GM19467 (cell line): ENCODE measurements around the gene LMTK2.
"Not testable (repeated sequence)": the region's sequence is repeated elsewhere in the genome, so short reads cannot be mapped to it uniquely, and the experiment has no call there.

Experiments
- ATAC-seq: cut with Tn5 transposase; IDR thresholded peaks from one replicate; pipeline ENCODE4 v1.9.1; 2021; ENCODE audit warnings: mild to moderate bottlenecking, moderate library complexity; ENCODE audit not compliant: unreplicated experiment

The LMTK2 gene

DNA sequence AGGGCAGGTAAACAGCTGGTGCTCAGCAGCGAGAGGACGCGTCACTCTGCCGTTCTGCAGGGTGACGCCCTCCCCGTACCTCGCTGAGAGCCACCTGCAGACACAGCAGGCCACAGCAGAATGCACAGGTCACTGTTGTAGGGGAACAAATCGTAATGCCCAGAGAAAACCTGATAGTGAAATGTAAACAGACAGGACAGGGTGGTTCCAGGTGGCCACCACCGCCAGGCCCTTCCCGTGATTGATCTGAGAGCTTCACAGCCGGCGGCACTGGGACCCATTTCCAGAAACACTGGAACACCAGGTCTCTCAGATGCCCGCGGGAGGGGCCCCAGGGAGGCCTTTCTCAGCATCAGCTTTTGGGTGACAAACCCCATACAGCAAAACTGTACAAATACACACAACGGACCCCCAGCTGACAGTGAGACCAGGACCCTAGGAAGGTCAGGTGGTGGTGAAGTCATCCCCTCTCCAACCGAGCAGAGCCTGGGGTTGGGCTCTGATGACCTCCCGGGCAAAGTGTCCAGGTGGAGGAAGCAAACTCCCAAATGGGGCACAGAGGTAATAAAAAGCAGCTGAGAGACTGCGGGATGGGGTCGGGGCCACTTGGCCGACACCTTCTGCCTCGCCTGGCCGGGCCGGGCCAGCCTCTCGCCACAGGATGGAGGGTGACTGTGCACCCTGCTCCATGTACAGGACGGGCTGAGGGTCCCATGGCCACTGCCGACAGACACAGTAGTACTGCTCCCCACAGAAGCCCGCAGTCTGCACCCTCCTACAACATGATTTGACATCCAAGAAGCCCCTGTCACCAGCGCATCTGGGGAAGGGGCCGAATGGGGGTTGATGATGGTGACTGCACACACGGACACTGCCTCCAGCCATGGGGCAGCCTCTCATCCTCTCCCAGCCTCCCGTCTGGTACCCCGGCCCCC lies 109.2 kb downstream of the LMTK2 start:
- no peak for ATAC-seq

DNA sequence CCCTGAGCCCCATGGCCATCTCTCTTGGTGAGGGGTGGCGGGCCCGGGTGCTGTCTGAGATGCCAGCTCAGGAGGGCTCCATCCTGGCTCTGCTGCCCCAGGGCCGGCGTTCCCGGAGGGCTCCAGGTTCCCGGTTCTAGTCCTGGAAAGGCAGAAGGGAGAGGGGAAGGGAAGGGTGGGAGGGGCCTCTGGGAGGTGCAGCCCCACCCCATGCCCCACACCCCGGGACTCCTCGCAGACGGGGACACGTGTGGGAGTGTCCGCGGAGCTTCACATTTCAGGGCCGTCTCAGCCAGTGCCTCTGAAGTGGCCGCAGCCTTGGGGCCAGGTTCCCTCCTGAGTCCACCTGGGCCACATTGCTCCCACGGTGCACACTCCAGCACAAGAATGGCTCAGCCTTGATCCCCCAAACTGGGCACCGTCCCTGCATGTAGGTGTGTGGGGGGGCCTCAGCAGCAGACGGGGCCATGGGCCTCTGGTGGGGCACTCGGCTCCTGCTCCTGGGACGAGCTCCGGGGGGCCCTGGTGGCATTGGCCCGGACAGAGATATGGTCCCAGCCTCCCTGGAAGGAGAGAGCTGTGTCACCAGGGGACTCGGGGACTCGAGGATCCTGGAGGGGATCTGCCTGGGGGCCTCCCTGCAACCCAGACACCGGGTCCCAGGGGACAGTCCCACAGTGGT lies 110.4 kb downstream of the LMTK2 start:
- no peak for ATAC-seq

DNA sequence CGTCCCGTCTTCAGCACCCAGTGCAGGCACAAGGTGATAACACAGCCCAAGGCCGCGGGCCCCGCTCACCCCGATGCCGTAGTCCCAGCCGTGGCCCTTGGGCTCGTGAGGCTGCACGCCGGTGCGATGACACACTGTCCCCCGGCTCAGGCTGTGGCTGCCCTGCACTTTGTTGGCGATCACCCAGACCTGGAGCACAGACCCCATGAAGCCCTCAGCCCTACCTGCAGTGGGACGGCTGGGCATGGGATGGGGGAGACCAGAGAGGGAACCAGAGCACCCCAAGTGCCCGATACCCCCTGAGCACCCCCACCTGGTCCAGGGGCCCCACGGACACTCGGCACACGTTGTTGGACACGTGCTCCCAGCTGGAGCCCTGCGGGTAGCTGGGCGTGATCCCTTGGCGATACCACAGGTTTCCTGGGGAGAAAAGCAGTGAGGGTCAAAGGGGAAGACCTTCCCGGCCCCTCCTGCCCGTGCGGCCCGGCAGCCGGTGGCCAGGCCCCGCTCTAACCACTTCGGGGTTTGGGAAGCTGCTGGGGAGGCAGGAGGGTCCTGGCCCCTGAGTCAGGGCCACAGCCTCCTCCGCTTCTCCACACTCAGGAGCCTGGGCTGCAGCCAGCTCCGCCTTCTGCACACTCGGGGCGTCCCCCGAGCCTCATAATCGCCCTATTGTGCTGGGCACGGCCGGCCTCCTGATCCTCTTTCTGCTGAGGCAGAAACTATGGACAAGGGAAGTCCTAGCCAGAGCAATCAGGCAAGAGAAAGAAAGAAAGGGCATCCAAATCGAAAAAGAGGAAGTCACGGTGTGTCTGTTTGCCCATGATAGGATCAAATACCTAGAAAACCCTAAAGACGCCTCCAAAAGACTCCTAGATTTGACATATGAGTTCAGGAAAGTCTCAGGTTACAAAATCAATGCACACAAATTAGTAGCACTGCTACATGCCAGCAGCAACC lies 111.2 kb downstream of the LMTK2 start:
- ATAC-seq, result no peak

DNA sequence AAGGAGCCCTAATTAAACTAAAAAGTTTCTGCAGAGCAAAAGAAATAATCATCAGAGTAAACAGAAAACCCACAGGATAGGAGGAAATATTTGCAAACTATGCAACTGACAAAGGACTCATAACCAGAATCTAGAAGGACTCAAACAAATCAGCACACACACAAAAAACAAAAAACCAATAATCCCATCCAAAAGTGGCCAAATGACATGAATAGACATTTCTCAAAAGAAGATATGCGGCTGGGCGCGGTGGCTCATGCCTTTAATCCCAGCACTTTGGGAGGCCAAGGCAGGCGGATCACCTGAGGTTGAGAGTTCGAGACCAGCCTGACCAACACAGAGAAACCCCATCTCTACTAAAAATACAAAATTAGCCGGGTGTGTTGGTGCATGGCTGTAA lies 112.7 kb downstream of the LMTK2 start:
- not testable (repeated sequence) for ATAC-seq

DNA sequence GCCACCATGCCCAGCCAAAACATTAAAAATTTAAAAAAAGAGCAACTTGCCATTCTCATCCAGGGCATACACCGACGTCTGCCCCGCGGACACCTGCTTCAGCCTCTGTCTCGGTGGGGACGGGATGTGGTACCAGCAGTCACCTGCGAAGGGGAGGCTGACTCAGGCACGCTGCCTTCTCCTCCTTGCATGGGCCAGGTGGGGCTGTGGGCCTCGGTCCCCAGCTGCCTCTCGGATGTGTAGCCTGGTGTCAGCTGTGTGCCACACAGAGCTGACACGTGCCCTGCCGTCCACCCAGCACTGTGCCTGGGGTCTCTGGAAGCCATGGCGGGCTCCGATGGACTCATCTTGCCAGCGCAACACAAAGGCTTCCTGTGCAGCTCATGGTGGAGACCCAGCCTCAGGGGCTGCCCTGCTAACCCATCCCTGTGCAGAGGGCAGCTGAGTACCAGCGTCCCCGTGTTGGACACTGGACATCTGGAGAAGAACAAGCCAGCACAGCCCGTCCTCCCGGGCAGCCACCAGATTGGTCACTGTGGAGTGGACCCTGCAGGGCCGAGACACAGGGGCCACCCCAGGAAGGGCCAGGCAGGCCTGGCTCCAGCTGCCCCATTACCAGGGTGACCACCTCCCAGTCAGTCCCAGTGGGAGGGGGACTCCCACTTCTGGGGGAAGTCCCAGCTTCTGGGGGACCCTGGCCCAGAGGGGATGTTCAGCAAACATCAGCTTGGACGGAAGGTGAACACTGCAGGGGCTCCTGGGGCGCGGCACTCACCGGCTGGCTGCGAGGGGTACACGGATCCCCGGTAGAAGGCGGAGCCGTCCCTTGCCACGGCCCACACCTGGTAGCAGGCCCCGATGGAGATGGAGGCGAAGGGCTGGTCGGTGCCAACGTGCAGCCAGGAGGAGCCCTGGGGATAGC lies 115.2 kb downstream of the LMTK2 start:
- no peak for ATAC-seq

DNA sequence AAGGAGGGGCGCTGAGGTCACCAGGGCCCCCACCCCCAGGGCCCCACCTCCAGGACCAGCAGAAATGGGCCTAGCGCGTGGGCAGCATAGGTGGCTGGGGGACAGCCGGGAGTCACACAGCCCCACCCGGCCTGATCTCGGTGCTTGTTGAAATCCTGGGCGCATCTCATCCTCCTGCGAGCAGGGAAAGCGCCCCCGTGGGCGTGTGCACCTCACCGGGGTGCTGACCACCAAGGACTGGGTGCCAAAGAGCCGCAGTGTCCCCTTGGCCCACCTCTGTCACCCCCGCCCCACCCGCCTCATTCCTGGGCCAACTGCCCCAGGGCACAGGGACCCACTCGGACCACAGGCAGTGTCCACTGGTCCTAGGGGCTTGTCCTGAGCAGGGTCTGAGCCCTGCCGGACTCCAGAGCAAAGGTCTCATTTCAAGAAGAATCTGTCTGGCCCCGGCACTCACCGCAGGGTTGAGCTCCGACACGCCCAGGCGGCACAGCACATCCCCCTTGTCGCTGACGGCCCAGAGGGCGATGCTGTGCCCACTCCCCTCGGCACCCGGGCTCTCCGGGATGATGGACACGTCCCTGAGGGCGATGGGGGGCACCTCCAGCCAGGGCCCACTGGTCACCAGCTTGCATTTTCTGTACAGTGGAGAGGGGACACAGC lies 116.0 kb downstream of the LMTK2 start:
- ATAC-seq, result no peak

DNA sequence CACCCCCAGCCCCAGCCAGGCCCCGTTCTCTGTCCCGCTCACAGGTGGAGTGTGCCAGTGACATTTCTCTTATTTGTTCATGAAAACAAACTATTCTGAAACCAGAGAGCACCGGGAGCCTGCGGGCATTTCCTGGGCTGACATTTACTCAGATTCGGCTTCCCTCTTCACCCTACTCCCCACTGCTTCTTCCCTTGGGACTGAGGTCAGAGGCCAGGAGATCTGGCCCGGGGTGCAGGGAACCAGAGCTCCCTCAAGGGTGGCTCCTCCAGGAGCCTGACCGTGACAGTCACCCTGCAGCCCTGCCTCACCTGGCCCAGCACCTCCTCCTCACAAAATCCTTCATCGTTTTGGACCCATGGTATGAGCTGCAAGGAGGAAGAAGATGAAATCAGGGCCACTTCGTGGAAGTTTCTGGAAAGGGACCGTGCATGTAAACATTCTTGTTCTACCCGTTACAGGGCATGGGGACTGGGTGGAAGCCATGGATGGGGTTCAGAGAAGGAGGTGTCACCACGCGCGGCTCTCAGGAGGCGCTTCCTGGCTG lies 116.8 kb downstream of the LMTK2 start:
- ATAC-seq, result no peak

DNA sequence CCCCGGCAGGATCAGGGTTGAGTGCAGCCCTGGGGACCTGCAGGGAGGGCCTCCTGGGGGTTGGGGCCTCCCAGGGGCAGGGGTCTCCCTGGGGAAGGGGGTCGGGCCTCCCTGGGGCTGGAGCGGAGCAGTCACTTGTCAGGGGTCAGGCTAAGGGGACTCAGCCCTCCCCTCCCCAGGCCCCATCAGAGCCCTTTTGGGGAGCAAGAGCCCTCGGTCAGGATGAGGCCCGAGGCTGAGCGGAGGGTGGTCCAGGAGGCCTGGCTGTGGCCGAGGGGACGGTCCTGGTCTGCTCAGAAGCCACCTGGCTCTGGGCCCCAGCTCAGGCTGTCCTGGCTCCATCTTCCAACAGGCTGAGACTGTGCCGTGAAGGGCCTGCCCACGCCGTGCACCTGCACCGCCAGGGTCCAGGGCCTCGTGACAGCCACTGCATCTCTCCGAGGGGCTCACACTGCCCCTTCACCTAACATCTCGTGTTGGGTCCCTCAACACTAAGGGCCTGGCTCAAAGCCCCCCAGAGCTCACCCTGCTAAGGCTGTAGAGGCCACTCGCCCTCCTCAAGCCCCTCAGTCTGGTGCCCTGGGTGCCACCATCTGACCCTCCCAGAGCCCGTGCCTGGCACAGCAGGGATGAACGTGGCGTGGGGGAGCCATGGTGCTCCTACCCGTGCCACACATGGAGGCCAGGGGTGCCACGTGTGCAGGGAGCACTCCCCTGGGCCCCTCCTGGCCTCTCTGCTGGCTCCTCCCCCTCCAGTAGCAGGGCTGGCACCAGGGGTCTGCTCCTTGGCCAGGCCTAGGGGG lies 117.4 kb downstream of the LMTK2 start:
- no peak for ATAC-seq

DNA sequence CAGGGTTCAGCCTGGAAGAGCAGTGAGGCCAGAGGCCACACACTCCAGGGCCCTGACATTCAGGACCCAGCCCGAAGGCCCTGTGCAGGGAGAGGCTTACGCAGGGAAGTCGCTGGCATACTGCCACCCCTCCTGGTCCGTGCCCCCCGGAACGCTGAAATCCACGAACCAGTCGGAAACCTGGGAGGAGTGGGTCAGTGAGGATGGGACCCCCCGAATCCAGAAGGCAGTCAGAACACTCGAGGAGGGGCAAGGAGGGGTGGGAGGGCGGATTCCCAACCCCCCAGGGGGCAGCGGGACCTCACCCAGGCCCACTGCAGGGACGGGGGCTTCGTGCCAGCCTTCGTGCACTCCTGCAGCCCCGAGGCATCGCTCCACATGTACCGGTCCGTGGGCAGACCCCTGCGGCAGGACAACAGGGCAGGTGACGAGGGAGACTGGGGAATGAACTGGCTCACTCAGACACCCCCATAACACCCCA lies 118.1 kb downstream of the LMTK2 start:
- no peak for ATAC-seq

DNA sequence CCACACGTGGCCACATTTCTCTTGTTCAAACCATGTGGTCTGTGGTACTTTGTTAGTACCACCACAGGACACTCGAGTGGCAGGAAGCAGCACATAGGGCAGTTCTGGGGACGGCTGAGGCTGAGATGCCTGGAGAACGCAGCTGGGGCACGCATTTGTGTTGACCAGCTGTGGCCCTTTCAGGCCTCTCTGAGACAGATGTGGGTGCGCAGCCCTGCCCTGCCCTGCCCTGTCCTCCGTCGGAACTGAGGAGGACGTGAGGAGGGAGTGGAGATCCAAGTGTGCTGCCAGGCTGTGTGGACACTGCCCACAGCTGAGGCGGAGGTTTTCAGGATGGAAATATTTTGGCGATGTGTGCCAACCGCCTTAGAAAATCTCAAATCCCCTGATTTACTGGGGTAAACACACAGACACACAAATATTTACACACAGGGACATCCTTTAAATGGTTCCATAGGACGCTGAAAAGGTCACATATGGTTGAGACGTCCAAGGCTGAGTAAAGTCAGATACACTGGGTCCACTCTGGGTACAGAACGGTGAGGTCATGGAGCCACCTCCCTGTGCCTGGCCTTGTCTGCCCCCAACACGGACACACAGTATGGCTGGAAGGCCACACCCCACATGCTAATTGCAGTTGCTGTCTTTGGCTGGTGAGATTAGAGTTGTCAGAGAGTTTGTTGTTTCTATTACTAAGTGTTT lies 119.4 kb downstream of the LMTK2 start:
- ATAC-seq, result no peak

DNA sequence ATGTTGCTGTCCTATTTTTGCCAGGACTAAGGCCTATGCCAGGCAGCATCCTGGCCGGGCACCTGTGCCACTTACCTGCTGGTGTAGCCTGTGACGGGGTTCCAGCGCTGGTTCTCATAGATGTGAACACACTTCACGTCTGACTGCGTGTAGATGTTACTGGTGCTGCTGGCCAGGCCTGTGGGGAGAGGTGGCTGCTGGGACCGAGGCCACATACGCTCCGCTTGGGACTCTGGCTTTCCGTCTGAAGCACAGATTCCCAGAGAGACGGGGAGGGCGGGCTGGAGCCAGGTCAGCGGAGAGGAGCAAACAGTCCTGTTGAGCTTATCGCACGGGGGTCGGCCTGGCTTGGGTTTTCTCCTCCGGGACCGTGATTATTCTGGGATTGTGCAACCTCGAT lies 121.3 kb downstream of the LMTK2 start:
- no peak for ATAC-seq

DNA sequence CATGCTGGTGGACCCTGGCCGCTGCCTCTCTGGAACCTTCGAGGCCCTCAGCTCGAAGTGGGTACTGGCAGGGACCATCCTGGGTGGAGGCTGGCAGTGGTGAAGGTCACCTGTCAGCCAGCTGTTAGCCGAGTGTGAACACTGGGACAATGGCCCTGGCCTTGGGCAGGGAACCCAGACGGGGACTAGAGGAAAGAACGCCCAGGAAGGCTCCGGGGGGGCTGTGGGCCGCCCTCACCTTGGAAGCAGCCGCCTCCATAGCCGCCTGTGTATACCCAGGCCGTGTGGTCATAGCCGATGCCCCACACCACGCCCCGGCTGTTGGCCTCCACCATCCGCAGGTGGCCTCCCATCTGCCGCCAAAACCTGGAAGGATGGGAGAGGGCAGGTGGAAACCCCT lies 122.1 kb downstream of the LMTK2 start:
- no peak for ATAC-seq

DNA sequence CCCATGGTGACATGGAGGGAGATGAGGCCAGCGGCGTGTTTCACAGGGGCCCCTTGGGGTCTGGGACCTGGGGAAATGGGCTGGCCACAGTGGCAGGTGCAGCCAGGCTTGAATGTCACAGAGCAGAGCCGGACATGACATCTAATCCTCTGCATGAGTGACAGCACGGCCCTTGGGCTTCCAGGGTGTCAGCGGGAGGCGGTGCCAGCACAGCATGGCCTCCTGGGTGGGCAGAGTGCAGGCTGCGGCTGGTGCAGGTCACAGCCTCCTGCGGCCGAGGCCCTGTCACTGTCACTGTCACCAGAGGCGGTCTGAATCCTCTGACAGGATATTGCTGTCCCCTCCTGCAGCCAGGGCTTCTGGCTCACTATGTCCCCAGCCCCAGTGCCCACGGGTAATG lies 122.8 kb downstream of the LMTK2 start:
- ATAC-seq, result no peak

DNA sequence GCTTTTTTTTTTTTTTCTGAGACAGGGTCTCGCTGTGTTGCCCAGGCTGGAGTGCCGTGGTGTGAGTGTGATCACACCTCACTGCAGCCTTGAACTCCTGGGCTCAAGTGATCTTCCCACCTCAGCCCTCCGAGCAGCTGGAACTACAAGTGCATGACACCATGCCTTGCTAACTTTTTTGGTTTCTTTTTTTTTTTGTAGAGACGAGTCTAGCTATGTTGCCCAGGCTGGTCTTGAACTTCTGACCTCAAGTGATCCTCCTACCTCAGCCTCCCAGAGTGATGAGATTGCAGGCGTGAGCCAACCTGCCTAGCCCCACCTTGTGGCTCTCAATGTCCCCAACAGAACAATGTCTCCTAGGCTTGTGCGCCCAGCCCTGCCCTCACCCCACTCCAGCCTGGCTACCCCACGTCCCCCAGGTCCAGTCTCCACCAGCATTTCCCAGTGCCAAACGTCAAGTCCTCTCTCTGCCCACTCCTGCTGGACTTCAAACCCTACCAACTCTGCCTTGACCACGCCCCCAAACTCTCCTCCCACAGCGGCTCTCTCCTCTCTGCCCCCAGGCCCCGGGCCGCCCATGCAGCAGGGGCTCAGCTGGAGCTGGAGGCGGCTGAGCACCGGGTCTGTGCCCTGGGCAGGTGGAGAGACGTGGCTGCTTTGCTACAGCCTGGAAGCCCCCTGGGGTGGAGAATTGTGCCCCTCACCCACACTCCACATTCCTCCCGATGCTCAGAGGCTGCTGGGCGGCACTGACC lies 123.5 kb downstream of the LMTK2 start:
- ATAC-seq, result no peak

DNA sequence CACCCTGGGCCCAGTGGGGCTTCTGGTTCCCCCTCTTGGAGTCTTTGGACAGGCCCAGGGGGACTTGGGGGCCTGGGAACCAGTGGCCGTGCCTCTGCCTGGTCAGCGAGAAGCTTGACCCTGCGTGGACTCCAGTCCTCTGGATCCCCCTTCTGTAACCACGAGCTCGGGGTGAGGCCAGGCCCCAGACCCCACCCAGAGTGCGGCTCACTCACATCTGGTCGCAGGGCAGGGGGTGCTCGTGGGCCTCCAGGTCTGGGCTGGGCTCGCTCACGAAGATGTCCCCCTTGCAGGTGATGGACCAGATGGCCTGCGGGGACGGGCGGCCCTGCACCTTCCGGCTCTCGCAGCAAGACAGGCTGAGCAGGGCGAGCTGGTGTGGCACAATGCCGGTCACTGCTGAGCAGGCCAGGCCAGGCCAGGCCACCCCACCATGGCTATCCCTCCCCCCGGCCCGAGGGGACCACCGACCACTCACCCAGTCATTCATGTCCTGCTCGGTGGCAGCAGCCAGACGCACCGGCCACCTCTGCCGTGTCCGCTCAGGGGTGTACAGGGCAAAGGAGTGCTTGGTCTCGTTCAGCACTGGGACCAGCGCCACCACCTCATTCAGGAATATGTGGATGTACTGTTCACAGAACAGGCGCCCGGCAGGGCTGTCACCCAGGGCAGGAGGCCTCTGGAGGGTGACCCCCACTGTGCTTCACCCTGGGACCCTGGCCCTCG lies 124.2 kb downstream of the LMTK2 start:
- no peak for ATAC-seq
